CD14-positive monocyte (primary cell): Measurements from ENCODE around the gene RUNX2. TPM values are rescaled to one million over a fixed set of nuclear protein-coding genes. Genes with fewer than 3 reads are reported as not detected.

Experiments
- DNase-seq, 3 donors: peaks; one replicate each; pipeline ENCODE4 v3.0.0-alpha.2; 2011 to 2022
- H2AFZ ChIP-seq: 2 replicates; pipeline ENCODE4 v1.6.0; 2012; ENCODE audit warnings: mild to moderate bottlenecking, low read depth, low read length, inconsistent platforms; ENCODE audit not compliant: insufficient read depth, poor library complexity, severe bottlenecking
- H3K27ac ChIP-seq, 2 donors: 1 replicate in 1 of 2; 2 replicates in 1 of 2; pipeline ENCODE4 v1.5.1; 2012 to 2013; ENCODE audit warnings: low read length in 2 of 2, control low read depth in 1 of 2, inconsistent platforms in 1 of 2, low read depth in 1 of 2, mild to moderate bottlenecking in 1 of 2
- H3K27me3 ChIP-seq, 2 donors: one replicate each; pipeline versions ENCODE4 v1.6.0 to v1.6.1; 2011 to 2013; ENCODE audit warnings: low read length in 2 of 2; ENCODE audit not compliant: control insufficient read depth in 2 of 2, insufficient read depth in 2 of 2
- H3K36me3 ChIP-seq, 2 donors: replicated peaks in 1 of 2; 1 replicate in 1 of 2; 2 replicates in 1 of 2; pipeline versions ENCODE4 v1.5.1 to v1.6.1; 2012 to 2013; ENCODE audit warnings: low read length in 2 of 2, control low read depth in 1 of 2, inconsistent platforms in 1 of 2, mild to moderate bottlenecking in 1 of 2; ENCODE audit not compliant: insufficient read depth in 2 of 2, control insufficient read depth in 1 of 2
- H3K4me1 ChIP-seq, 2 donors: 1 replicate in 1 of 2; 2 replicates in 1 of 2; pipeline versions ENCODE4 v1.5.1 to v1.6.1; 2012 to 2013; ENCODE audit warnings: low read length in 2 of 2, control low read depth in 1 of 2, inconsistent platforms in 1 of 2, mild to moderate bottlenecking in 1 of 2, moderate library complexity in 1 of 2; ENCODE audit not compliant: insufficient read depth in 2 of 2, control insufficient read depth in 1 of 2
- H3K4me2 ChIP-seq: replicated peaks from 2 replicates; pipeline ENCODE3; 2012; ENCODE audit warnings: low read length, moderate library complexity, mild to moderate bottlenecking; ENCODE audit not compliant: poor library complexity, severe bottlenecking; ENCODE audit errors: extremely low read depth
- H3K4me3 ChIP-seq, 3 experiments: fragments of 200-600 bp in 1 of 3; sonication (generic) in 1 of 3; replicated peaks in 1 of 3; 1 replicate in 2 of 3; 2 replicates in 1 of 3; pipeline ENCODE4 v1.5.1; 2011 to 2013; ENCODE audit warnings: low read length in 3 of 3, mild to moderate bottlenecking in 3 of 3, control low read depth in 2 of 3, low read depth in 2 of 3, inconsistent platforms in 1 of 3, moderate library complexity in 1 of 3
- H3K79me2 ChIP-seq: 2 replicates; pipeline ENCODE4 v1.6.0; 2012; ENCODE audit warnings: mild to moderate bottlenecking, control low read depth, inconsistent platforms, low read length, moderate library complexity; ENCODE audit not compliant: insufficient read depth
- H3K9ac ChIP-seq: 2 replicates; pipeline ENCODE4 v1.6.0; 2017; ENCODE audit warnings: low read length, mild to moderate bottlenecking; ENCODE audit not compliant: insufficient read depth, poor library complexity, severe bottlenecking
- H3K9me3 ChIP-seq, 2 donors: replicated peaks in 1 of 2; 1 replicate in 1 of 2; 2 replicates in 1 of 2; pipeline versions ENCODE4 v1.5.1 to v1.6.1; 2012 to 2013; ENCODE audit warnings: low read length in 2 of 2, control low read depth in 1 of 2; ENCODE audit not compliant: control insufficient read depth in 1 of 2, insufficient read depth in 1 of 2
- H4K20me1 ChIP-seq: 2 replicates; pipeline ENCODE4 v1.6.0; 2012; ENCODE audit warnings: mild to moderate bottlenecking, low read length, control low read depth, moderate library complexity; ENCODE audit not compliant: insufficient read depth
- H3K27ac Mint-ChIP-seq, 7 donors: one replicate each; pipeline ENCODE4 v1.8.0; 2020; ENCODE audit warnings: mild to moderate bottlenecking in 7 of 7, mixed read lengths in 7 of 7, moderate library complexity in 6 of 7, inconsistent platforms in 2 of 7
- H3K27me3 Mint-ChIP-seq, 3 donors: one replicate each; pipeline ENCODE4 v1.8.0; 2021 to 2022; ENCODE audit warnings: low read depth in 3 of 3, mild to moderate bottlenecking in 3 of 3, mixed read lengths in 3 of 3, moderate library complexity in 3 of 3, inconsistent platforms in 1 of 3
- H3K36me3 Mint-ChIP-seq, 2 donors: one replicate each; pipeline ENCODE4 v1.8.0; 2020; ENCODE audit warnings: mixed read lengths in 2 of 2, inconsistent platforms in 1 of 2, mild to moderate bottlenecking in 1 of 2
- H3K4me1 Mint-ChIP-seq: one replicate; pipeline ENCODE4 v1.8.0; 2020; ENCODE audit warnings: mild to moderate bottlenecking, mixed read lengths
- H3K4me3 Mint-ChIP-seq, 2 donors: one replicate each; pipeline ENCODE4 v1.8.0; 2020; ENCODE audit warnings: mild to moderate bottlenecking in 2 of 2, mixed read lengths in 2 of 2, moderate library complexity in 1 of 2
- H3K9me3 Mint-ChIP-seq, 7 donors: one replicate each; pipeline ENCODE4 v1.8.0; 2020 to 2022; ENCODE audit warnings: mixed read lengths in 7 of 7, mild to moderate bottlenecking in 6 of 7, moderate library complexity in 6 of 7, inconsistent platforms in 2 of 7
- WGBS: methylation state at CpG from one replicate; pipeline ENCODE4 v1.1.5; 2013; ENCODE audit warnings: missing lambda C conversion rate; ENCODE audit not compliant: insufficient coverage; 5-methylcytosine and 5-hydroxymethylcytosine counted together
- intact Hi-C, 2 donors: fragments of 100-400 bp; cut with micrococcal nuclease; formaldehyde crosslinking; loops; one replicate each; pipeline versions ENCODE4 v1.15.0 to v1.15.1; 2023
- polyA plus RNA-seq, 3 donors: library from polyadenylated mRNA; depleted of rRNA in 1 of 3; unstranded in 2 of 3; stranded (reverse) in 1 of 3; fragments of 300-500 nt in 2 of 3; fragments of >200 nt in 1 of 3; fragmentation: Illumina TruSeq in 2 of 3; gene quantifications; 1 replicate in 2 of 3; 2 replicates in 1 of 3; pipeline ENCODE4 v1.2.3, GENCODE V29; 2012 to 2021
- TF ChIP-seq, protein P1 (sequence below): fragments of 200-600 bp; IDR thresholded peaks from one replicate; pipeline ENCODE4 v1.8.0; 2022; ENCODE audit warnings: antibody characterized with exemption, mild to moderate bottlenecking

RUNX2 gene
- polyA plus RNA-seq, 3 donors: 1.3 to 5.0 (median 2.5) TPM

DNA sequence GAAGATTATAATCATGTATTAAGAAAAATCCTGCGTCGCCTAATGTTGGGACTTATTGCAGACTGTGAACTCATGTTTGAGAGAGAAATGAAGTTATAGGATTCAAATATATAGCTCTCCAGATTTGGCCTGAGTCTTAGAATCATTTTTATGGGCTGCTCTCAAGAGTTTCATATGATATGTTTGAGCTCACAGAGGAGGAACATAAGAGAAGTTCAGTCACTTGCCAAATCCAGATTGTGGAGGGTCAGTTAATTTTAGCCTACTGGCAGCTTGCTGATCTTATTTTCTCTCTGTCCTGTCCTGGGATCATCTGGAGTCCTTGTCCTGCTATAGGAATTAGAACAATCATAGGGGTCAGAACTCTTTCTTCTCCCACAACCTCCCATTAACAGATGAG, 235.7 kb downstream of the RUNX2 start:
- H3K36me3 Mint-ChIP-seq: peaks cover 0 to 1% of the 10 kb centered on the region in 2 donors
- no peaks in the 10 kb centered on the region for H3K9me3 ChIP-seq
- no peaks in the 10 kb centered on the region for H3K4me1 ChIP-seq
- H3K4me3 Mint-ChIP-seq: no peak overlapping the region
- H3K9me3 Mint-ChIP-seq: no peaks in the 10 kb centered on the region
- H3K4me2 ChIP-seq: no peak overlapping the region
- H3K27ac Mint-ChIP-seq: no peak overlapping the region
- TF ChIP-seq, protein P1, sequence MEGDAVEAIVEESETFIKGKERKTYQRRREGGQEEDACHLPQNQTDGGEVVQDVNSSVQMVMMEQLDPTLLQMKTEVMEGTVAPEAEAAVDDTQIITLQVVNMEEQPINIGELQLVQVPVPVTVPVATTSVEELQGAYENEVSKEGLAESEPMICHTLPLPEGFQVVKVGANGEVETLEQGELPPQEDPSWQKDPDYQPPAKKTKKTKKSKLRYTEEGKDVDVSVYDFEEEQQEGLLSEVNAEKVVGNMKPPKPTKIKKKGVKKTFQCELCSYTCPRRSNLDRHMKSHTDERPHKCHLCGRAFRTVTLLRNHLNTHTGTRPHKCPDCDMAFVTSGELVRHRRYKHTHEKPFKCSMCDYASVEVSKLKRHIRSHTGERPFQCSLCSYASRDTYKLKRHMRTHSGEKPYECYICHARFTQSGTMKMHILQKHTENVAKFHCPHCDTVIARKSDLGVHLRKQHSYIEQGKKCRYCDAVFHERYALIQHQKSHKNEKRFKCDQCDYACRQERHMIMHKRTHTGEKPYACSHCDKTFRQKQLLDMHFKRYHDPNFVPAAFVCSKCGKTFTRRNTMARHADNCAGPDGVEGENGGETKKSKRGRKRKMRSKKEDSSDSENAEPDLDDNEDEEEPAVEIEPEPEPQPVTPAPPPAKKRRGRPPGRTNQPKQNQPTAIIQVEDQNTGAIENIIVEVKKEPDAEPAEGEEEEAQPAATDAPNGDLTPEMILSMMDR: no peak
- H3K27me3 ChIP-seq: no peaks in the 10 kb centered on the region
- no peak overlapping the region for H3K27ac ChIP-seq
- no peaks in the 10 kb centered on the region for H3K36me3 ChIP-seq
- no peak overlapping the region for H3K4me3 ChIP-seq
- no peaks in the 10 kb centered on the region for H3K4me1 Mint-ChIP-seq
- H3K27me3 Mint-ChIP-seq: peaks cover 0 to 1% (median 0%) of the 10 kb centered on the region in 3 donors
- no peak overlapping the region for H3K9ac ChIP-seq
- H4K20me1 ChIP-seq: no peaks in the 10 kb centered on the region
- 80% methylated on average over 2 of the region's 2 CpGs for WGBS
- intact Hi-C loops: no loop called here
- no peak for DNase-seq
- H3K79me2 ChIP-seq: no peaks in the 10 kb centered on the region
- no peak overlapping the region for H2AFZ ChIP-seq

DNA sequence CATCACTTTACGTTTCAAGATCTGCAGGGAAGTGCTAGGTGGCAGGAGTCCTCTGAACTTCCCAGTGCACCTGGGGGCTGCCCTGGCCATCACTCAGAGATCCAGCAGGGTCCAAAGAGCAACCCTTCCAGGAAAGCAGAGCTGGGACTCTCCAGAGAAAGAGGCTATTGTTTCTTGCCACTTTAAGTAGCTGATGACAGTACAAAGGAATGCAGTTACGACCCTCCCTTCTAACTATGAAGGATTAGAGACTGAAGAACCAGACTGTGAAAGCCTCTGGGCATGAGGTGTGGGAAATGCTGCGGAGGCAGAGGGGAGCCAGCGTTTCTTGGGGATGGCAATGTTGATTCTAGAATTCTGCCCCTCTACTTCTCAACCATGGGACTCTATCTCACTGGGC, 238.8 kb downstream of the RUNX2 start:
- Histone ChIP-seq H3K9me3 (no peaks in the 10 kb centered on the region), H3K27ac (no peak overlapping the region), H3K27me3 (no peaks in the 10 kb centered on the region), H3K4me1 (no peaks in the 10 kb centered on the region), H3K79me2 (no peaks in the 10 kb centered on the region), H3K4me3 (no peak overlapping the region), H2AFZ (no peak overlapping the region), H4K20me1 (no peaks in the 10 kb centered on the region), H3K9ac (no peak overlapping the region), H3K4me2 (no peak overlapping the region), H3K36me3 (no peaks in the 10 kb centered on the region)
- intact Hi-C loops: no loop called here
- no peak for DNase-seq
- Mint-ChIP-seq H3K36me3 (peaks cover 0 to 1% of the 10 kb centered on the region in 2 donors), H3K9me3 (no peaks in the 10 kb centered on the region), H3K27ac (no peak overlapping the region), H3K4me1 (no peaks in the 10 kb centered on the region), H3K27me3 (no peaks in the 10 kb centered on the region), H3K4me3 (no peak overlapping the region)
- no CpG with 5 or more reads among the region's 4 CpGs for WGBS
- TF ChIP-seq, protein P1: no peak
